H1 (cell line): Measurements from ENCODE around the gene MYBPC3. TPM values are rescaled to one million over a fixed set of nuclear protein-coding genes. Genes with fewer than 3 reads are reported as not detected.
A peak's percentile ranks its signal among the peaks of the same experiment; 100 is the strongest.

Experiments used
- CBX8 ChIP-seq: fragments of 300-800, 300-1000 bp; sonication (generic); IDR thresholded peaks from 2 replicates; pipeline ENCODE4 v1.7.1; 2016; ENCODE audit warnings: low read depth, low read length, borderline replicate concordance
- CHD2 ChIP-seq: IDR thresholded peaks from 2 replicates; pipeline ENCODE4 v1.6.1; 2012; ENCODE audit warnings: low read length, improper control_type of control experiment
- CREB1 ChIP-seq: IDR thresholded peaks from 2 replicates; pipeline ENCODE4 v1.6.1; 2012; ENCODE audit warnings: inconsistent platforms
- CTBP2 ChIP-seq: IDR thresholded peaks from 2 replicates; pipeline ENCODE4 v1.7.0; 2011; ENCODE audit warnings: borderline replicate concordance, mild to moderate bottlenecking, moderate library complexity, mixed read lengths, low read length; ENCODE audit not compliant: insufficient read depth, insufficient read length
- EGR1 ChIP-seq: IDR thresholded peaks from 2 replicates; pipeline ENCODE4 v1.6.1; 2011; ENCODE audit warnings: low read depth, low read length, borderline replicate concordance
- FOSL1 ChIP-seq: IDR thresholded peaks from 2 replicates; pipeline ENCODE4 v1.6.1; 2011; ENCODE audit warnings: mild to moderate bottlenecking, low read depth, low read length, moderate library complexity; ENCODE audit not compliant: insufficient read depth
- GABPA ChIP-seq: IDR thresholded peaks from 2 replicates; pipeline ENCODE4 v1.6.1; 2011; ENCODE audit warnings: mild to moderate bottlenecking, low read length, moderate library complexity, borderline replicate concordance; ENCODE audit not compliant: insufficient read depth
- HDAC6 ChIP-seq: IDR thresholded peaks from one replicate; pipeline ENCODE4 v1.7.1; 2012; ENCODE audit warnings: low read depth, mild to moderate bottlenecking, inconsistent platforms, low read length, moderate library complexity
- JUND ChIP-seq: IDR thresholded peaks from 2 replicates; pipeline ENCODE4 v1.6.1; 2011; ENCODE audit warnings: mild to moderate bottlenecking, improper control_type of control experiment, low read length
- KDM1A ChIP-seq: fragments of 200-600, 300-600 bp; sonication (generic); IDR thresholded peaks from 2 replicates; pipeline ENCODE4 v1.7.1; 2016; ENCODE audit warnings: mild to moderate bottlenecking, low read length, borderline replicate concordance
- MAFK ChIP-seq: IDR thresholded peaks from 2 replicates; pipeline ENCODE4 v1.6.1; 2012; ENCODE audit warnings: low read depth, mild to moderate bottlenecking, improper control_type of control experiment, low read length
- NANOG ChIP-seq: IDR thresholded peaks from 2 replicates; pipeline ENCODE4 v1.6.1; 2011; ENCODE audit warnings: low read length, low read depth, mild to moderate bottlenecking, inconsistent platforms; ENCODE audit not compliant: insufficient read depth, poor library complexity, severe bottlenecking
- NRF1 ChIP-seq: IDR thresholded peaks from 2 replicates; pipeline ENCODE4 v1.6.1; 2011; ENCODE audit warnings: mild to moderate bottlenecking, low read depth, low read length, improper control_type of control experiment
- PHF8 ChIP-seq: fragments of 200-600 bp; sonication (generic); conservative IDR thresholded peaks from 2 replicates; pipeline ENCODE4 v1.7.1; 2012; ENCODE audit warnings: low read depth, mild to moderate bottlenecking, inconsistent platforms, low read length, moderate library complexity
- RAD21 ChIP-seq, 2 experiments: IDR thresholded peaks in 1 of 2; conservative IDR thresholded peaks in 1 of 2; 2 replicates each; pipeline ENCODE4 v1.6.1; 2011; ENCODE audit warnings: low read depth in 2 of 2, low read length in 2 of 2, improper control_type of control experiment in 1 of 2, inconsistent platforms in 1 of 2, mild to moderate bottlenecking in 1 of 2, moderate library complexity in 1 of 2
- RBBP5 ChIP-seq: IDR thresholded peaks from 2 replicates; pipeline ENCODE4 v1.7.1; 2012; ENCODE audit warnings: low read depth, mild to moderate bottlenecking, inconsistent platforms, low read length, moderate library complexity, borderline replicate concordance
- RXRA ChIP-seq: IDR thresholded peaks from 2 replicates; pipeline ENCODE4 v1.6.1; 2011; ENCODE audit warnings: low read depth, mild to moderate bottlenecking, low read length, moderate library complexity; ENCODE audit not compliant: insufficient read depth
- SIN3A ChIP-seq, 2 experiments: IDR thresholded peaks in 1 of 2; conservative IDR thresholded peaks in 1 of 2; 2 replicates each; pipeline ENCODE4 v1.6.1; 2011 to 2012; ENCODE audit warnings: low read length in 2 of 2, improper control_type of control experiment in 1 of 2, low read depth in 1 of 2, mild to moderate bottlenecking in 1 of 2
- SP4 ChIP-seq: IDR thresholded peaks from 2 replicates; pipeline ENCODE4 v1.6.1; 2012; ENCODE audit warnings: low read length, inconsistent platforms
- SUZ12 ChIP-seq: fragments of 200-600 bp; sonication (generic); IDR thresholded peaks from 2 replicates; pipeline ENCODE4 v1.6.1; 2012; ENCODE audit warnings: mild to moderate bottlenecking, inconsistent platforms, low read length, moderate library complexity, mixed read lengths
- TCF12 ChIP-seq: IDR thresholded peaks from 2 replicates; pipeline ENCODE4 v1.6.1; 2011; ENCODE audit warnings: low read depth, mild to moderate bottlenecking, low read length
- TEAD4 ChIP-seq: IDR thresholded peaks from 2 replicates; pipeline ENCODE4 v1.6.1; 2012; ENCODE audit warnings: low read depth, low read length, inconsistent platforms, mixed read lengths
- YY1 ChIP-seq: IDR thresholded peaks from 2 replicates; pipeline ENCODE4 v1.6.1; 2011; ENCODE audit warnings: low read depth, mild to moderate bottlenecking, low read length
- ZNF274 ChIP-seq: IDR thresholded peaks from 2 replicates; pipeline ENCODE4 v1.7.0; 2012; ENCODE audit warnings: low read length, borderline replicate concordance; ENCODE audit errors: extremely low read depth
- polyA plus RNA-seq, 7 experiments: library from polyadenylated mRNA; depleted of rRNA in 3 of 7; stranded (reverse) in 5 of 7; unstranded in 2 of 7; fragments of >200 nt in 5 of 7; fragments of 200-250 nt in 2 of 7; gene quantifications; 1 replicate in 5 of 7; 2 replicates in 1 of 7; 4 replicates in 1 of 7; pipeline versions ENCODE4 v1.2.1 to v1.2.3, GENCODE V29; 2011 to 2013; ENCODE audit warnings: missing spikeins in 2 of 7, mixed read lengths in 2 of 7
- total RNA-seq: library from RNA; stranded (reverse); fragmentation: NEBNext Ultra II Directional; extraction: Animal tissue kit (Norgen Biotek cat#: 25700); gene quantifications from 2 replicates; pipeline ENCODE4 v1.2.1, GENCODE V29; 2021

The MYBPC3 gene
- total and polyA plus RNA-seq, 2 of the 8 experiments (the other 6 are each of a cell fraction or from before 2014, with no cell fraction given), result 0.05 TPM; not detected in 1

DNA sequence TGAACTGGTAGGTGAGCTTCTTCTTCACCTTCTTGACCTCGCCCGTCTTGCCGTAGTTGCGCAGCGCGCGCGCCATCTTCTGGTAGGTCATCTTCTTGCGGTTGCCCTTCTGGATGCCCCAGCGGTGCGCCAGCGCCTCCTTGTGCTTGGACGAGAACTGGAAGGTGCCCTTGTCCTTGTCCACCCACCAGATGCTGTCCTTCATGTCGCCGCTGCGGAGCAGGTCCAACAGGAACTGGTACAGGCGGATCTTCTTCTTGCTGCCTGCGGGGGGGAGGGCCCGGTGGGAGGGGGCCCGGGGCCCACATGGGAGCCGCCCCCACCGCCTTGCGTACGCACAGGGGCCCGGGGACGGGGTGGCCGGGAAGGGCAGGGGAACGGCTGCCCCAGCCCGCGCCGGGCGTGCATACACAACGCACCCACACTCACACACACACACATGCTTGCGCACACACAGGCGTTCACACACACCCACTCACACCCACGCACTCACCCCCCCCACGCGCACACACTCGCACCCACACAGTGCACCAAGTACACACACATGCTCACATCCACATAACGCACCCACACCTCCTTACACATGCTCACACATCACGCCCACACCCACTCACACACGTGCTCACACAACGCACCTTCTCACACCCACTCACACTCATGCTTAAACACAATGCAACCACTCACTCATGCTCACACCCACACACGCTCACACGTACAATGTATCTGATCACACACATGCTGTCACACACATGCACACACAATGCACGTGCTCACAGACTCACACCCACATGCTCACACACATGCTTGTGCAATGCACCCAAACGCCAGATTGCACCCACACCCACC is 3.0 kb upstream of the MYBPC3 start (continued):
- peak; percentile 60; the same call in 1 of the 2 replicates for TF ChIP-seq GABPA
- no peak for TF ChIP-seq TCF12
- no peak for TF ChIP-seq FOSL1
- TF ChIP-seq SP4, result no peak
- TF ChIP-seq NRF1, result no peak
- peak; percentile 10; the same call in 1 of the 2 replicates for TF ChIP-seq KDM1A
- TF ChIP-seq SIN3A (conservative IDR thresholded peaks at IDR 0.05 in 1 of 2, IDR thresholded peaks at IDR 0.05 in 1 of 2; ENCODE audit: low read depth in 1 of 2, low read length in 2 of 2), result peak in 1 of 2 experiments; percentile 89; a peak in 2 of 4 replicates
- TF ChIP-seq YY1, result peak; percentile 76
- TF ChIP-seq ZNF274, result no peak
- no peak for TF ChIP-seq CBX8
- no peak for TF ChIP-seq RXRA
- peak; percentile 68; the same call in 1 of the 2 replicates for TF ChIP-seq CREB1
- no peak for TF ChIP-seq RBBP5
- TF ChIP-seq PHF8, result no peak
- TF ChIP-seq HDAC6, result no peak
- no peak for TF ChIP-seq SUZ12
- TF ChIP-seq EGR1, result no peak
- TF ChIP-seq CTBP2, result no peak
- TF ChIP-seq TEAD4, result peak; percentile 28; the same call in 1 of the 2 replicates
- no peak for TF ChIP-seq MAFK
- TF ChIP-seq NANOG, result peak; percentile 45
- TF ChIP-seq JUND, result peak; percentile 72
- TF ChIP-seq RAD21 (IDR thresholded peaks at IDR 0.05 in 1 of 2, conservative IDR thresholded peaks at IDR 0.05 in 1 of 2; ENCODE audit: low read depth in 2 of 2, low read length in 2 of 2), result peak; percentile 99 to 100
- no peak for TF ChIP-seq CHD2
